Sigmoid colon (tissue), 7 donors: Measurements from ENCODE around the gene LGMN. TPM values are rescaled to one million over a fixed set of nuclear protein-coding genes. Genes with fewer than 3 reads are reported as not detected.

Experiments
- DNase-seq: peaks from one replicate; pipeline ENCODE4 v3.0.0-alpha.2; 2019
- H3K27ac ChIP-seq, 4 donors: fragments of 200-600 bp; sonication (generic); one replicate each; pipeline ENCODE4 v1.5.1; 2016 to 2019; ENCODE audit warnings: mild to moderate bottlenecking in 1 of 4
- H3K27me3 ChIP-seq, 3 donors: fragments of 200-600 bp; sonication (generic); one replicate each; pipeline ENCODE4 v1.5.1; 2019; ENCODE audit warnings: mild to moderate bottlenecking in 1 of 3
- H3K36me3 ChIP-seq, 4 donors: fragments of 200-600 bp; sonication (generic); one replicate each; pipeline ENCODE4 v1.5.1; 2016 to 2019
- H3K4me1 ChIP-seq, 4 donors: fragments of 200-600 bp; sonication (generic); one replicate each; pipeline ENCODE4 v1.5.1; 2017 to 2019
- H3K4me3 ChIP-seq, 4 donors: fragments of 200-600 bp; sonication (generic); one replicate each; pipeline ENCODE4 v1.5.1; 2017 to 2019; ENCODE audit warnings: mild to moderate bottlenecking in 2 of 4, moderate library complexity in 1 of 4
- H3K9me3 ChIP-seq, 4 donors: fragments of 200-600 bp in 3 of 4; sonication (generic) in 3 of 4; one replicate each; pipeline versions ENCODE4 v1.5.1 to v1.6.1; 2013 to 2019
- CTCF ChIP-seq, 4 experiments: fragments of 450-650 bp in 3 of 4; fragments of 200-600 bp in 1 of 4; IDR thresholded peaks; one replicate each; pipeline ENCODE4 v1.5.1; 2016 to 2019; ENCODE audit warnings: antibody characterized with exemption in 4 of 4, mild to moderate bottlenecking in 3 of 4, moderate library complexity in 2 of 4
- EP300 ChIP-seq, 4 donors: sonication (generic); formaldehyde crosslinking; IDR thresholded peaks; one replicate each; pipeline ENCODE4 v1.6.1; 2017; ENCODE audit warnings: antibody characterized with exemption in 4 of 4
- POLR2A ChIP-seq, 2 donors: fragments of 450-650 bp; IDR thresholded peaks; one replicate each; pipeline ENCODE4 v1.6.1; 2016; ENCODE audit warnings: antibody characterized with exemption in 2 of 2, mild to moderate bottlenecking in 2 of 2, moderate library complexity in 2 of 2
- POLR2AphosphoS5 ChIP-seq, 4 donors: sonication (generic); formaldehyde crosslinking; IDR thresholded peaks; one replicate each; pipeline ENCODE4 v1.6.1; 2017; ENCODE audit warnings: antibody characterized with exemption in 4 of 4
- WGBS, 2 donors: extraction: QIAGEN DNeasy Blood & Tissue Kit; methylation state at CpG; one replicate each; pipeline ENCODE4 v1.1.7; 2013; 5-methylcytosine and 5-hydroxymethylcytosine counted together
- intact Hi-C: fragments of 100-400 bp; cut with DNase I; formaldehyde crosslinking; loops from one replicate; pipeline ENCODE4 v1.15.1; 2023
- polyA plus RNA-seq, 3 donors: library from polyadenylated mRNA; stranded (reverse); fragments of 200-250 nt; gene quantifications; one replicate each; pipeline ENCODE4 v1.2.3, GENCODE V29; 2013
- total RNA-seq, 4 donors: library from RNA; depleted of rRNA; stranded (reverse); fragments of >200 nt; gene quantifications; one replicate each; pipeline ENCODE4 v1.1.0, GENCODE V29; 2016
- donor health status: healthy with polysubstance abuse.
- donor health status: Bipolar disorder and iron deficiency.
- donor health status: healthy.

LGMN gene
- total RNA-seq (10 to 100 TPM; 53.2 to 96.0 (median 79.0) TPM), polyA plus RNA-seq (100 to 1,000 TPM in 1 of 3 donors, 10 to 100 TPM in 2; 35.4 to 361 (median 66.2) TPM)

GRCh38 chr14:92748259-92749016 lies at the start of gene LGMN:
TSS of gene LGMN (minus strand) at chr14:92748627. CDS start at chr14:92732786, 15,841 bp downstream.
- intact Hi-C loops, result loop anchor here (2.0 to 5.0 kb wide), 2 partner anchors 36 to 46 kb away; partner anchors contain the start of gene GOLGA5
- no peaks in the 10 kb centered on the region for H3K27me3 ChIP-seq
- peaks cover 0 to 22% (median 12%) of the 10 kb centered on the region in 4 donors for H3K4me1 ChIP-seq
- no peaks in the 10 kb centered on the region for H3K36me3 ChIP-seq
- H3K9me3 ChIP-seq, result no peaks in the 10 kb centered on the region
- peak within 1 kb of the TSS; percentile 73 to 88 (median 76) for H3K4me3 ChIP-seq
- TF ChIP-seq EP300 (IDR thresholded peaks at IDR 0.05) (no peak), POLR2AphosphoS5 (IDR thresholded peaks at IDR 0.05) (peak; percentile 98 to 100 (median 98)), POLR2A (IDR thresholded peaks at IDR 0.05) (peak; percentile 95 to 96), CTCF (IDR thresholded peaks at IDR 0.05) (no peak)
- peak within 1 kb of the TSS; percentile 87 to 90 (median 88) for H3K27ac ChIP-seq
- WGBS, 2 donors, result 1 to 3% methylated on average over 50 of the region's 50 CpGs
- peak; percentile 99 for DNase-seq

DNA sequence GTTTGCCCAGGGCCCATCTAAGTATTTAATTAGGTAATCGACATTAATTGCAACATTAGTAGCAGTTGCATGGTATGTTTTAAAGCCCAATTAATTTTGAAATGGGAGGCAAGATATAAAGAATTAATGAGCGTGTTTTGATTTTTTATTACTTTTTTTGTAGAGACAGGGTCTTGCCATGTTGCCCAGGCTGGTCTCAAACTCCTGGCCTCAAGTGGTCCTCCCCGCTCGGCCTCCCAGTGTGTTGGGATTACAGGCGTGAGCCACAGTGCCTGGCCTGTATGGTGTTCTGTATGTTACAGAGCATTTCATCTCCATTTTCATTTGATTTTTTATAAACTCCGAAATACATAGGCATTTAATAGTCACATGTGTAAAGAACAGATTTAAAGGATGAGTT lies 46.5 kb upstream of the LGMN start:
- intact Hi-C loops, result loop anchor here (2.0 to 10.0 kb wide), 3 partner anchors 46 to 673 kb away; partner anchors contain the start of genes CPSF2, LGMN, NDUFB1 and RIN3
- DNase-seq, result no peak
- peaks cover 0 to 2% (median under 1%) of the 10 kb centered on the region in 4 donors for H3K9me3 ChIP-seq
- H3K4me3 ChIP-seq, result peak overlapping the region; percentile 70 to 98 (median 95)
- 49 to 68% methylated on average over 6 of the region's 6 CpGs for whole genome bisulfite sequencing, 2 donors
- no peaks in the 10 kb centered on the region for H3K27me3 ChIP-seq
- H3K36me3 ChIP-seq, result peaks cover 4 to 20% (median 12%) of the 10 kb centered on the region in 4 donors
- H3K27ac ChIP-seq, result peak overlapping the region; percentile 86 to 92 (median 89)
- TF ChIP-seq POLR2AphosphoS5 (IDR thresholded peaks at IDR 0.05) (no peak), EP300 (IDR thresholded peaks at IDR 0.05) (no peak), CTCF (IDR thresholded peaks at IDR 0.05) (no peak), POLR2A (IDR thresholded peaks at IDR 0.05) (no peak)
- peaks cover 0 to 28% (median 19%) of the 10 kb centered on the region in 4 donors for H3K4me1 ChIP-seq

DNA sequence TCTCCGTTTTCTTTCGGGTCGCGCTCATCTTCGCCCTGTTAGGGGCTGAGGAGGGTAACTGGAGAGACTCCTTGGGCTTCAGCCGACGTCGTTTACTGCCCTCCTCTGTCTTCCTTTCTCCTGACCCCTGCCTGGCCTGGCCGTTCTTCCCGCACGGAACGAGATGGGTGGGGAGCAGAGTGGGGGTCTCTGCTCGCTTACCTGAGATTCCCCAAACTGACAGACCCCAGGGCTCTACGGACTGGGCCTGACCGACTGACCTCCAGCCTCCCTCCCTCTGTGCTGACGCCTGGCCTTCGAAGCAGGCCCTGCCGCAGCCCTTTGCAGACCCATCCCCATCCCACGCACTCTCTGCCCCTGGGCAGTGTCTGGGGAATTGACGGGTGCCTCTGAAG lies 46.1 kb upstream of the LGMN start:
- H3K4me3 ChIP-seq, result peak overlapping the region; percentile 70 to 98 (median 95)
- DNase-seq, result peak; percentile 68
- peaks cover 0 to 23% (median 17%) of the 10 kb centered on the region in 4 donors for H3K4me1 ChIP-seq
- no peaks in the 10 kb centered on the region for H3K27me3 ChIP-seq
- peaks cover 0 to 6% (median 2%) of the 10 kb centered on the region in 4 donors for H3K9me3 ChIP-seq
- H3K36me3 ChIP-seq, result peaks cover 4 to 20% (median 12%) of the 10 kb centered on the region in 4 donors
- WGBS, 2 donors, result 0 to 1% methylated on average over 20 of the region's 20 CpGs
- TF ChIP-seq POLR2AphosphoS5 (IDR thresholded peaks at IDR 0.05), result no peak
- no peak for TF ChIP-seq CTCF (IDR thresholded peaks at IDR 0.05)
- no peak for TF ChIP-seq POLR2A (IDR thresholded peaks at IDR 0.05)
- no peak for TF ChIP-seq EP300 (IDR thresholded peaks at IDR 0.05)
- intact Hi-C loops, result loop anchor here (2.0 to 10.0 kb wide), 3 partner anchors 46 to 672 kb away; partner anchors contain the start of genes CPSF2, LGMN, NDUFB1 and RIN3
- peak overlapping the region; percentile 86 to 92 (median 89) for H3K27ac ChIP-seq

DNA sequence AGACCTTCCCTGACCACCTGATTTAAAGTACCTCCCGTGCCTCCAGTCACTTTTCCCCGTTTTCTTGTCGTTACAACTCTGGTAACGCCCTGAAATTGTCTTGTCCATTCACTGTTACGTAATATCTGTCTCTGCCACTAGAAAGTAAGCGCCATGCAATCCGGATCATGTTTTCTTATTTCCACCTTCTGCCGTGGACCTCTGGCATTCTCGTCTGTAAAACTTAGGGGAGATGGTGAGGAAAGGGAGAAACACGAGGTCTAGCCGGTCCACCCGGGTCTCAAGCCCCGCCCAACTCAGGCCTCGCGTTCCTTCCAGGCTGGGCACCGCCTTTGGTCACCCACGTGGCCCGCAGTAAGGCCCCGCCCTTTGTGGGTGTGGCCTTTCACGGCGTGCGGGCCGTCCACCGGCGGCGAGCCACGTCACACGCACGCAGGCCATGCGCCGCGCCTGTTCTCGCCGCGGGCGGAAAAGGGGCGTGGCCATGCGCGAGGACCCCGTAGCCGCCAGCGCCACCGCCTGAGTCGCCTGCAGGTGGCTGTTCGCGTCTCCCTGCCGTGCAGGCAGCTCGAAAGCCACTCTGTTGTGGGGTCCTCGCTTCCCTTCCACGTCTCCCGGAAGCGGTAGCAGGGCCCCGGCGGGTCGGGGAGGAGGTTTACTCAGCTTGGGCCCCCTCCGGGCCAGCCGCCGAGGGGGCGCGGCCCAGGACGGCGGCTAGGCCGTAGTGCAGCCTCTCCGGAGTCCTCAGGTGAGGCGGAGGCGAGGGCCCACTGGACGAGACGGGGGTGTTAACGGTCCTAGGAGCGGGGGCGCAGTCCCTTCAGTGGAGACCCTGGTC lies 45.5 kb upstream of the LGMN start, which contains the start of gene GOLGA5:
TSS of gene GOLGA5 (plus strand) at position 597 of the 838 bp plus-strand sequence. CDS start 3,133 bp downstream, outside the sequence.
- WGBS, 2 donors, result 1% methylated on average over 71 of the region's 71 CpGs
- TF ChIP-seq CTCF (IDR thresholded peaks at IDR 0.05) (no peak), EP300 (IDR thresholded peaks at IDR 0.05) (peak in 1 of 4 donors; percentile 62), POLR2AphosphoS5 (IDR thresholded peaks at IDR 0.05) (peak; percentile 38 to 92 (median 72)), POLR2A (IDR thresholded peaks at IDR 0.05) (peak; percentile 35 to 56)
- no peaks in the 10 kb centered on the region for H3K27me3 ChIP-seq
- H3K27ac ChIP-seq, result peak within 1 kb of the TSS; percentile 86 to 92 (median 89)
- peak within 1 kb of the TSS; percentile 70 to 98 (median 95) for H3K4me3 ChIP-seq
- peaks cover 0 to 22% (median 17%) of the 10 kb centered on the region in 4 donors for H3K4me1 ChIP-seq
- intact Hi-C loops, result loop anchor here (2.0 to 10.0 kb wide), 3 partner anchors 45 to 672 kb away; partner anchors contain the start of genes CPSF2, LGMN, NDUFB1 and RIN3
- peak; percentile 99 for DNase-seq
- H3K36me3 ChIP-seq, result peaks cover 4 to 19% (median 11%) of the 10 kb centered on the region in 4 donors
- H3K9me3 ChIP-seq, result peaks cover 0 to 7% (median 3%) of the 10 kb centered on the region in 4 donors
